ENCODE results near the gene CKS1B.

CKS1B gene

DNA sequence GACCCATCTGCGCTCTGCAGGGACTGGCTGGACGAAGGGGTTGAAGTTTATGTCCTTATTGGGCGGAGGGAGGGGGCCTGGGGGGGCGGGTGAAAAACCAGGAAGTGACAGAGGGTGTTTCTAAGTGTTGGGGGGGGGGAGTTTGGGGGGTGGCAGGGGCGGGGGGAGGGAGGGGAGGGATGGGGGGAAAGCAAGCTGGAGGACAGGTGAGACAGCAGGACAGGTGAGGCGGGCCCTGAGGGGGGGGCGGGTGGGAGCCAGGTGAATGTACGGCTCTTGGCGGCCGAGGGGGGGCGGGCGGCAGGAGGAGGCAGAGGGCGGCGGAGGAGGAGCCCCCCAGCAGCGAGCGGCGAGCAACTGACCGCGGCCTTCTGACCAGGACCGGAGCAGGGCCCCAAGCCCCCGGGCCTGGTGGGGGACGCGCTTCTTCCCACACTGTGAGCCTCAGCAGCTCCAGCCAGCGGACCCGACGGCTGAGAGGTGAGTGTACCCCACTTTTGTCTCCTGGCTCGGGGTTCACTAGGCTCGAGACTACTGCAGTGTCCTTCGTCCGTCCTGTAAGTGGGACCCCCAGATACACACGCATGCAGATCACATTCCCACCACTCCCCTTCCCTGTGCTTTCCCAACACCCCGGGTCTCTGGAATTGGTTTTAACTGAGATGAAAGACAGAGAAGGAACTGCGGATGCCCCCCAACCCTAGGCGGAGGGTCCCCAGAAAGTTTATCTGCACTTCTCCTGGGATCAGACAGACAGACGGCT, 28.2 kb downstream of the CKS1B start, which contains the start of gene ZBTB7B:
Gene ZBTB7B, plus strand, starts transcription at position 339 of the 763 bp plus-strand sequence. CDS start 11,859 bp downstream, outside the sequence.
- no peak for DNase-seq (ENCODE audit: low read depth)

- DNase-seq (ENCODE audit: low read depth) = no peak
Observed at GRCh38 chr1:155003227-155003765, 28.8 kb downstream of the CKS1B start.

- DNase-seq (ENCODE audit: low read depth) = no peak
Observed at GRCh38 chr1:155003766-155004351, 29.4 kb downstream of the CKS1B start.

DNA sequence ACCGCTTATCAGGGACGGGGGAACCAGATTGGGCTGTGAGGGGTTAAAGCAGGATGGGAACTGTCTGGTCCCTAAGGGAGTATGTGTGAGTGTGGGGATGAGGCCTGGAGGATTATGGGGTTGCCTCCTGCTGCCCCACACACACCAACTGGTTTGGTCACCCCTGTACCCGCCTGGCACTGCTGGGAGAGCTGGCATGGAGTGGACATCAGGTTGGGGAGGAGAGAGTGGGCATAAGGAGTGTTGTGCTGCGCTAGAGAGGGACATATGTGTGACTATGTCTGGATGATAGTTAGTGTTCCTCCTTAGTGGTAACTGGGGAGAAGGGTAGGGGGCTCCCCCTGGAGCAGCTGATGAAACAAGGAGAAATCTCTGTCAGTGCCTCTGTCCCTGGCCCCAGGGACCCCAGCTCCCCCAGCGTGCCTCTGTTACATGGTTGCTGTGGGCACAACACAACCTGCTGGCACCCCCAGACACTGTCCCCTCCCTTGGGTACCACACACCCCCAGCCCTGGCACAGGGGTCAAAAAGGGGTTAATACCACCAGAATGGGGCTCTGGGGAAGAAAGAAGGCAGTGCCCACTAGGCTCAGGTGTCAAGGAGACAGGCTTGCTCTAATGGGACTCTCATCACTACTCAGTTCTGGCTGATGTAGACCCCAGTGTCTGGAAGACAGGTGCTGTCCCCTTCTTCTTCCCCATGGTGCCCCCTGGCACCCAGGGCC, 30.0 kb downstream of the CKS1B start:
- DNase-seq (ENCODE audit: low read depth) = no peak

DNA sequence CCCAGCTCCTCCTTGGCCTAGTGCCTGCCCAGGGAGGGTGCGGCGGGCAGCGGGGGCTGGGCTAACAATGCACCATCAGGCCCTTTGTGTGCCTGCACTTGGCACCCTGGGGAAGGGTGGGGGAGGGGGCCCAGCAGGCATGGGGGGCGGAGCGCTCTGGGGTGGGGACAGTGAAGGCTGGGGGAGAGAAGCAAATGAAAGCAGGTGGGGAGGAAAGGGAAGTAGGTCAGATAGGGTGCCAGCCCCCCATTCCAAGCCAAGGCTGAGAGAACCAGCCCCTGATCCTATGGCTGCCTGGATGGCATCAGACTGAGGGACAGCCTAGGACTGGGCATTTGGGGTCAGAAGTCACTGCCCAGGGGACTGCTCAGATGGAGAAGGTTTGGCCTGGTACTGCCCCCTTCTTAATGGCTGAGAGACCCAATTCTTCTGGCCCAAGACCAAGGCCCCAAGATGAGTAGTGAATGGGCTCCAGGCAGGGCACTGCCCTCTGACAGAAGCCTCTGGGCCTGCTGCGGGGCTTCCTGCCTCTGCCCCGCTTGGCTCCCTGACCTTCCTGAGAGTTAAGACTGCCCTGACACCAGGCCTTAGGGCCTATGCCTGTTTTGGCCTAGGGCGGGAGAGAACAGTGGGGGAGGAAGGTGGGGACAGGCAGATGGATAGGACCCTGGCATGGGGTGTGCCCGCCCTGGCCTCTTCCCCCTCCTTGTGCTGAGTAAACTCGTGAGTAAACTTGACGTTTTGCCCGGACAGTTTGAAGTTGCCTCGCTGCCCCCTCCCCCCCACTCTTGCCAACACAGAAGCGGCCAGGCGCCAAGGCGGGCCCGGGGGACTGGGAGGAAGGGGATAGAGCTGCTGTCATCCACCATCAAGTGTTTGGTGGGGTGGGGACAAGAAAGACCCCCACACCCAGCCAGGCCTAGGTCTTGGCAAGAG, 30.9 kb downstream of the CKS1B start:
- DNase-seq (ENCODE audit: low read depth) = no peak

- no peak for DNase-seq (ENCODE audit: low read depth)
Observed at GRCh38 chr1:155006601-155007101, 32.2 kb downstream of the CKS1B start.

DNA sequence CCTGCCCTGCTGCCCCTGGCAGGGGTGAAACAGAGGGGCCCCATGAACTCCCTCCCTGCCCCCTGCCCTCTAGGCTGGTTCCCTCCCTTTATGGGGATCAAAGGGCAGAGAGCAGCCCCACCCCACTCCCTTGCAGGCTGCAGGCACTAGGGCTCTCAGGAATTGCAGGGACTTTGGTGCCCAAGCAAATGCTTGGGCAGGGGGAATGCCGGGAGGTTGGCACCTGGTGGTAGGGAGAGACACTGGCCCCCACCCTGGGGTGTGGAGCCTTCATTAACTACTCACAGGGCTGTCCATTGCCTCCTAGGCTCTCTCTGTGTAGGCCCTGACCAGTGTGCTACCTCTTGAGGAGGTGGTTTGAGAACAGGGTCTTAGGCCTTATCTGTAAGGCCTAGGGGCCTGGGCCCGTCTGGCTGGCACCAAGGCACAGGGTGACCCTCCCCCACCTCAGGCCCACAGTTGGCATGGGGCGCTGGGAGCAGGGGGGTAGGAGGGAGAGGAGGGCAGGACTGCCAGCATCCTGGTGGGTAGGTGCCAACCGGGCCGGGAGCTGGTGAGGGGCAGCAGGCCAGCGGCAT, 32.9 kb downstream of the CKS1B start:
- no peak for DNase-seq (ENCODE audit: low read depth)

DNA sequence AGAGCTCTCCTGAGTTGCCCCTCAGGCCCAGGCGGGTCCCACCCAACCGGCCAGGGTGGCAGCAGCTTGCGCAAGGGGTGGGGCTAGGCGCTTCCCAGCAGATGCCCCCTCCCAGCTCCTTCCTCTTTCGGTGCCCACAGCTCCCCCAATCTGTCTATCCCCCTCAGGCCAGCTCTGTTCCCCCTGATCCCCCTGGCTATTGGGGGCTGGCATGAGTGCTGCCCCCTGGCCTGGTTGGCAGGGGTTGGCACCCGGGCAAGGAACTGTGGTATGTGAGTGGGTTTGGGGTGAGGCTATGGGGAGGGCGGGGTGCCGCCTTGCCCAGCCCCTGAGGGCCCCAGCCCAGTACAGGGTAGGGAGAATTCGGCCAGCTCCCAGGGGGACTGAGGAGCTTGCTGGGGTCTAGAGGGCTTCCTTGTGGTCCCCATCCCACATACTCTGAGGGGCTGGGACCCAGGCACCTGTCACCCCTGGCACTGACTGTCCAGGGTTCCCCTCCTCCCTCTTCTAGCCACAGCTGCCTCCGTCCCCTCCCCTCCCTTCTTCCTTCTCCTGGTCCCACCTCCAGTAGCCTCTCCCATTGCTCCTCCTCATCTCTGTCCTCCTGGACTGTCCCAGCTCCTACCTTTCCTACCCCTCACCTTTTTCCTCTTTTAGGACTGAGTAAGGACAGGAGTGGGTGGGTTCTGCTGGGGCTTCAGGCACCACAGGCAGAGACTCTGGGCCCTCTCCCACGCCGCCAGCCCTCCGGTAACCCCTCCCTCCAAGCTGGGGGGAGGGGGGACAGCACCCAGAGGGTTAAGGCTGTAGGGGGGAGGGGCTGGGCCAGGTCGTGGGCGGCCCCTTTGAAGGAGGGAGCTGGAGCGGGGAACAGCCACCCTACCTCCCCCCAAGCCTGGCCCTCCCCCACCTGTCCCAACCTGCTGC, 33.8 kb downstream of the CKS1B start:
- no peak for DNase-seq (ENCODE audit: low read depth)

GRCh38 chr1:155009221-155009711, 34.8 kb downstream of the CKS1B start:
- no peak for DNase-seq (ENCODE audit: low read depth)

- no peak for DNase-seq (ENCODE audit: low read depth)
Observed at GRCh38 chr1:155009742-155010141, 35.3 kb downstream of the CKS1B start.

- no peak for DNase-seq (ENCODE audit: low read depth)
Observed at GRCh38 chr1:155010211-155010918, 35.9 kb downstream of the CKS1B start.

DNA sequence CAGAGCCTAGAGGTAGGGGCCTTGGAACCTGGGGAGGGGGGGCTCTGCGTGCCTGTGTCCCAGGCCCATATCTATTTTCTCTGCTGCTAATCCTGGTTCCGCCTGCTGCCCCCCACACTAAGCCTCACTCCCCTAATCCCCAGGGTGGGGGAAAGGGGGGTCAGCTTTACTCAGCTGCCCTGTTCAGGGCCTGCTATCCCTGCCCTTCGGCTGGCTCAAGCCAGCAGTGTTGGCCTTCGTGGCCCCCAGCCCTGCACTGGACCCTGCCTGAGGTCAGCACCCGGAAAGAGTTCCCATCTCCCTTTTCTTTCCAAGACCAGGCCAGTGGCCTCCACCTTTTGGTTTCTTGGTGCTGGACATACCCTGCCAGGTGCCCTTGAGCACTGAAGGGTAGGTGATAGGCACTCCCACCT, 36.5 kb downstream of the CKS1B start:
- no peak for DNase-seq (ENCODE audit: low read depth)

DNA sequence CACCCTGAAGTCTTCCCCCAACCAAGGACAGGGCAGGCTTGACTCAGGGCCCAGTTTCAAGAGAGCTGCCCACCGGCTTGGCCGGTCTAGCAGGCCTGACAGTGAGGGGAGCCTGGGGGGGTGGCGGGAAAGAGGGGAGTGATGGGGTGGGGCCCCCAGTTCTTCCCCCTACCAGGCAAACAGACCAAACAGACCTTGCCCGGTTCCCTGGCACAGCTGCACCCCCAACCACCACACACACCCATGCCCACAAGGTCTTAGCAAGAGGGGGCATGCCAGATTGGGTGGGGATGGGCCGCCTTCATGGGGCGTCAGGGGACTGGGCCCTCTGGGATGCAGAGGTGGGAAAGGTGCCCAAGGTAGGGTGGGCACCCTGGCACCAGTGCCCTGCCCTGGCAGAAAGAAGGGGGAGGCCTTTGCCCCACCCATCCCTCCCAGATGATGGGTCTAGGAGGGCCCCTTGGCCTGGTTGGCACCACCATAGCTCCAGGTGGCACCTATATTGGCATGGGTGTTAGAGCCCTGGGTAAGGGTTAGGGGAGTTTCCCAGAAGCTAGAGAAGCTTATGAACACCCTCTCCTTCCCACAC, 37.0 kb downstream of the CKS1B start:
- DNase-seq (ENCODE audit: low read depth) = no peak

- DNase-seq (ENCODE audit: low read depth) = no peak
Observed at GRCh38 chr1:155012026-155012546, 37.6 kb downstream of the CKS1B start.

DNA sequence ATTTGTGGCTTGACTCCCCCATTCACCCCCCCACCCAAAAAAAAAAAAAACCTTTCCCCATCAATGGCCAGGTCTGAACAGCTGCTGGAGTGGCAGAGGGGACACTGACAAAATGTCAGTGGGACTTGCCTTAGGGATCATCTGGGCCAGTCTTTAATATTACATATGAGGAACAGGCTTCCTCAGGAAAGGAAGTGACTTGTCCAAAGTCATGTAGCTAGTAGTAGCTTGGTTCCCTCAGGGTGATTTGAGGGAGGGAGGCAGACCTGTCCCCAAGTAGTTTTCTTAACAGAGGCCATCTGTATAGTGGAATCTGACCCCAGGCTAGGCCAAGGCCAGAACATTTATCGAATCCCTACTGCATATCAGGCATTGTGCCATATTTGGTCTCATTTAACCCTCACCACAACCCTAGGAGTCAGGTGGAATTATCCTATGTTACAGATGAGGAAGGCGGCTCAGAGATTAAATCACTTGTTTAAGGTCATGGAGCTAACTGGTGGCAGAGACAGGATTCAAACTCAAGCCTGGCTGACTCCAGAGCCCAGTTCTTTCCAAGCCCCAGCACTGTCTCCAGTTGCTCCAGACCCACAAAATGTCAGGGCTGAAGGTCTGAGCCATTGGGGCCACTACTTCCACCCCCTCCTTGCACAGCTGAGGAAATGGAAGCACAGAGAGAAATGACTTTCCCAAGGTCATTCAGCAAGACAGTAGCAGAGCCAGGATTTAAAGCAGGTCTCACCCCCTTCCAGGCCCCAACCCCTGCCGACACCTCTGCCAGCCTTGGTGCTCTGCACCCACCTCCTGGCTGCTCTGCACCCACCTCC, 38.5 kb downstream of the CKS1B start:
- no peak for DNase-seq (ENCODE audit: low read depth)

DNA sequence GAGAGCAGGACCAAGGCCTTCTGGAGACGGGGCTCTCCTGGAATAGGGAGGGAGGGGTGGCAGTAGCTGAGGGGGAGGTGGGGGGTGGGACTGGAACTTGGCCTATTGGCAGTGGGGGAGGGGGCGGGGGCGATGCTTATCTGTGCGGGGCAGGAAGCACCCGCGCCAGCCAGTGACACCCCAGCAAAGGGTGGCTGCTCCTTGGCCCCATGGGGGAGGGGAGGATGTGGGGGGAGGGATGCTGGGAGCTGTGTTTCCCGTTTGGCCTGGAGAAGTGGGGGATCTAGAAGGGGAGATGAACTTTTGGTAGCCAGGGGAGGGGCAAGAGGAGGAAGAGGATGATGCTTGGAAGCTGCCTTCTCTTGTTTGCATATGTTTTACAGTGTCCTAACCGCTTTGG, 39.2 kb downstream of the CKS1B start:
- no peak for DNase-seq (ENCODE audit: low read depth)

DNA sequence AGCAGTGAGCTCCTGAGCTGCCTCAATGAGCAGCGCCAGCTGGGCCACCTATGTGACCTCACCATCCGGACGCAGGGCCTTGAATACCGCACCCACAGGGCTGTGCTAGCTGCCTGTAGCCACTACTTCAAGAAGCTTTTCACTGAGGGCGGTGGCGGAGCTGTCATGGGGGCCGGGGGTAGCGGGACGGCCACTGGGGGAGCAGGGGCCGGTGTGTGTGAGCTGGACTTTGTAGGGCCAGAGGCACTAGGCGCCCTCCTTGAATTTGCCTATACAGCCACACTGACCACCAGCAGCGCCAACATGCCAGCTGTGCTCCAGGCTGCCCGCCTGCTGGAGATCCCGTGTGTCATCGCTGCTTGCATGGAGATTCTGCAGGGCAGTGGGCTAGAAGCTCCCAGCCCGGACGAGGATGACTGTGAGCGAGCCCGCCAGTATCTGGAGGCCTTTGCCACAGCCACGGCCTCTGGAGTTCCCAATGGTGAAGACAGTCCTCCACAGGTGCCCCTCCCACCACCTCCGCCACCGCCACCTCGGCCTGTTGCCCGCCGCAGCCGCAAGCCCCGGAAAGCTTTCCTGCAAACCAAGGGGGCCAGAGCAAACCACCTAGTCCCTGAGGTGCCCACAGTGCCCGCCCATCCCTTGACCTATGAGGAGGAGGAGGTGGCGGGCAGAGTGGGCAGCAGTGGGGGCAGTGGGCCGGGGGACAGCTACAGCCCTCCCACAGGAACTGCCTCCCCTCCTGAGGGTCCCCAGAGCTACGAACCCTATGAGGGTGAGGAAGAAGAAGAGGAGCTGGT, 40.4 kb downstream of the CKS1B start:
- no peak for DNase-seq (ENCODE audit: low read depth)

Data from stimulated activated CD8-positive, alpha-beta memory T cell treated with anti-CD3 and anti-CD28 coated beads, Interleukin-15, amount 100 ng/mL, for 24 hours (primary cell).